ENCODE data around the gene MSRB1.

DNA sequence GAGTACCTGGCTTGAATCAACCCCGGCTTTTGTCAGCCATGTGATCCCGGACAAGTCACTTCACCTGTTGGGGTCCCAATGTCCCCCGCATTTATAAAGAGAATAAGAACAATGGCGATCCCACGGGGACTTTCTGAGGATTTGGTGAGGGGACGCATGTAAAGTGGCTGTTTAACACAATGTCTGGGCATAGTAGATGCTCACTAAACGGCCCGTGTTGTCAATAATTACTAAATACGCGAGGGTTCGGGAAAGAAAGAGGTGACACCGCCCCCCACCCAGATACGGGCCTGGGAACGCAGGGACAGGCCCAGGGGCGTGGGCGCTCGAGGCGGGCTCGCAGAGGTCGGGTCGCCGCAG, 48.6 kb upstream of the MSRB1 start:
- TF ChIP-seq, protein P1, sequence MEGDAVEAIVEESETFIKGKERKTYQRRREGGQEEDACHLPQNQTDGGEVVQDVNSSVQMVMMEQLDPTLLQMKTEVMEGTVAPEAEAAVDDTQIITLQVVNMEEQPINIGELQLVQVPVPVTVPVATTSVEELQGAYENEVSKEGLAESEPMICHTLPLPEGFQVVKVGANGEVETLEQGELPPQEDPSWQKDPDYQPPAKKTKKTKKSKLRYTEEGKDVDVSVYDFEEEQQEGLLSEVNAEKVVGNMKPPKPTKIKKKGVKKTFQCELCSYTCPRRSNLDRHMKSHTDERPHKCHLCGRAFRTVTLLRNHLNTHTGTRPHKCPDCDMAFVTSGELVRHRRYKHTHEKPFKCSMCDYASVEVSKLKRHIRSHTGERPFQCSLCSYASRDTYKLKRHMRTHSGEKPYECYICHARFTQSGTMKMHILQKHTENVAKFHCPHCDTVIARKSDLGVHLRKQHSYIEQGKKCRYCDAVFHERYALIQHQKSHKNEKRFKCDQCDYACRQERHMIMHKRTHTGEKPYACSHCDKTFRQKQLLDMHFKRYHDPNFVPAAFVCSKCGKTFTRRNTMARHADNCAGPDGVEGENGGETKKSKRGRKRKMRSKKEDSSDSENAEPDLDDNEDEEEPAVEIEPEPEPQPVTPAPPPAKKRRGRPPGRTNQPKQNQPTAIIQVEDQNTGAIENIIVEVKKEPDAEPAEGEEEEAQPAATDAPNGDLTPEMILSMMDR (IDR thresholded peaks at IDR 0.05; ENCODE audit: insufficient read depth, low read length) = no peak
- TF ChIP-seq POLR2AphosphoS5 (IDR thresholded peaks at IDR 0.05; ENCODE audit: low read depth) = no peak
- no peak for TF ChIP-seq REST (IDR thresholded peaks at IDR 0.05; ENCODE audit: insufficient replicate concordance, low read depth)

Data from HL-60 (cell line).